ENCODE measurements around the gene ZNF174. TPM values are rescaled to one million over a fixed set of nuclear protein-coding genes. Genes with fewer than 3 reads are reported as not detected.
A peak's percentile ranks its signal among the peaks of the same experiment; 100 is the strongest.

Gene ZNF174
- polyA plus RNA-seq (ENCODE audit: insufficient read depth in 1 of 5, insufficient read length in 5 of 5, low replicate concordance in 1 of 5), result 10 to 100 TPM; 11.2 to 16.0 (median 12.9) TPM
- long read RNA-seq, donor 1, transcript ZNF174-201 (3 exons, 2,260 nt), result major isoform, 5 of 11 reads
- long read RNA-seq, donor 1, partial matches to known transcripts, result 5 of 11 reads
- long read RNA-seq, donor 1, other reads (novel, unspliced or antisense), result 0 of 11 reads
- long read RNA-seq, donor 2, partial matches to known transcripts, result 0 of 5 reads
- long read RNA-seq, donor 2, other reads (novel, unspliced or antisense), result 0 of 5 reads
- long read RNA-seq, donor 3, partial matches to known transcripts, result 0 of 1 reads
- long read RNA-seq, donor 3, other reads (novel, unspliced or antisense), result 0 of 1 reads
- long read RNA-seq, donor 4, partial matches to known transcripts, result 0 of 5 reads
- long read RNA-seq, donor 4, other reads (novel, unspliced or antisense), result 0 of 5 reads
- long read RNA-seq, donor 5, partial matches to known transcripts, result 0 of 7 reads
- long read RNA-seq, donor 5, other reads (novel, unspliced or antisense), result 0 of 7 reads
- long read RNA-seq, donor 6, transcript ZNF174-201 (3 exons, 2,260 nt), result major isoform, 6 of 9 reads
- long read RNA-seq, donor 6, partial matches to known transcripts, result 0 of 9 reads
- long read RNA-seq, donor 6, other reads (novel, unspliced or antisense), result 0 of 9 reads
- long read RNA-seq, donor 7, partial matches to known transcripts, result 0 of 5 reads
- long read RNA-seq, donor 7, other reads (novel, unspliced or antisense), result 0 of 5 reads
- long read RNA-seq, donor 8, partial matches to known transcripts, result 0 of 2 reads
- long read RNA-seq, donor 8, other reads (novel, unspliced or antisense), result 0 of 2 reads

DNA sequence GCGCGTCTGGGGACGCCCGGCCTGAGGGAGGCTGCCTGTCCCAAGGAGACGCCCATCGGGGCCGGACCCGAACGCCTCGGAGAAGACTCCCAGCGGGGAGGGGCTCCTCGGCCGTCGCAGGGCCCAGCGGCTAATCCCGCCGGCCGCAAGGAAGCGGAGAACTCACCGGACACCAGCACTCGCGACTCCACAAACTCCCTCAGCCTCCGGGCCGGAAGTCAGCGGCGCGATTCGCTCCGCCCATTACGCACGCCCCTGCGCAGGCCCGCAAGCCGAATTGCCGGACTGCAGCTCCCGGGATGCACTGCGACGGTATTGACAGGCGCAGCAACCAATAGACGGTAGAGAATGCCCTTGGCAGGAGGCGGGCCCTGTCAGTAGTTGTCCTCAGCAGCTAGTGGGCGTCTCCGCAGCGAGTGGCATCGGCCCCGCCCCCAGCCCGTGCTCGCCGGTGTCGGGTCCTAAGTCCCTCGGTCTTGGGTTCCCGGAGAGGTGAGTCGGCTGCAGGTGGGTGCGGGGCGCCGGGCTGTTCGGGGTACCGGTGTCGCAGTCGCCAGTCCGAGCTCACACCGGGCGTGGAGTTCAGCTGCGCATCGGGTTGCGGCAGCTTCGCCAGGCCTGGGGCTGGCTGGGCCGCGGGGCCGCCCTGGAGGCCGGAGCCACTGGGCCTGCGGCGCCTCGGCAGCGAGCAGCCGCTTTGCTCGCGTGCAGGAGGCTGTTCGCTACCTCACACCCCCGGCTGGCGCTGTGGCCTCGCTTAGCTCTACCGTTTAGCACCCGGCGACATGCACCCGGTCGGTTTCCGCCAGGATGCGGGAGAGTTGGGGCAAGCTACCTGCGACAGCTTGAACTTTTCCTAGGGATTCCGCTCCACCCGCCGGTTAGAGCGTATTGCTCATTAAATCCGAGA lies at the start of gene ZNF174, which contains the start of gene ZSCAN32:
Gene ZNF174, plus strand, starts transcription at position 437 of the 910 bp plus-strand sequence. CDS start 790 bp downstream, outside the sequence.
Gene ZSCAN32, minus strand, starts transcription at position 226 of the 910 bp plus-strand sequence. CDS start 3,447 bp downstream, outside the sequence.
- DNase-seq, result peak; percentile 98 to 99

DNA sequence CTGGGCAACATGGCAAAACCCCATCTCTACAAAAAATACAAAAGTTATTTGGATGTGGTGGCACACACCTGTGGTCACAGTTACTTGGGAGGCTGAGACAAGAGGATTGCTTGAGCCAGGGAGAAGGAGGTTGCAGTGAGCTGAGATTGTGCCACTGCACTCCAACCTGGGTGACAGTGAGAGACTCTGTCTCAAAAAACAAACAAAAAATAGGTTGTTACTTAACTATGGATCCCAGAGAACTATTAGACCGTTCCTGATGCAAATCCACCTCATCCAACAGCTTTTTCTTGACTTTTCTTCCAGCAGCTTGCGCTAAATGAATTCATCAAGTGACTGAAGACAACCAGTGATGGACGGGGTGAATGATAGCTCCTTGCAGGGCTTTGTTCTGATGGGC lies 45.4 kb upstream of the ZNF174 start, which contains the start of gene OR2C1:
Gene OR2C1, plus strand, starts transcription at position 301 of the 400 bp plus-strand sequence. Its CDS starts 52 bp downstream, at position 353.
- no peak for DNase-seq

GRCh38 chr16:3356118-3356517 lies 44.9 kb upstream of the ZNF174 start:
- DNase-seq, result no peak

- DNase-seq, result no peak
These were observed 42.1 kb upstream of the ZNF174 start for GRCh38 chr16:3358871-3359270.

DNA sequence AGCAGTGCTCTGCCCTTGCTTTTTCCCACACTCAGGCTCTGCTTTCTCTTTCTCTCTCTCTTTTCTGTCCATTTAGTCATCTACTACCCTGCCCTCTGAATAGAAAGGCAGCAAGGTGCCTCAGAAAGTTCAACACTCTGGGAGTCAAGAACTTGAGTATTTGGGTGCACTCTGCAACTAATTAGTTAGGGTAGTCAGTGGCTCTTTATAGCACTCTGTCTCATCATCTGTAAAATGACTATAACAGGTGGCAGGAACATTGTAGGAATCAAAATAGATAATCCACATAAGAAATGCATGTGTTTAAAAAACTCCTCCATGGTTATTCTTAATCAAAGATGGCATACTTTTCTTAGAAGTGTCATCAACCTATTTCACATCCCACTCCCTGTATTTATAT lies 38.1 kb upstream of the ZNF174 start:
- DNase-seq, result no peak

DNA sequence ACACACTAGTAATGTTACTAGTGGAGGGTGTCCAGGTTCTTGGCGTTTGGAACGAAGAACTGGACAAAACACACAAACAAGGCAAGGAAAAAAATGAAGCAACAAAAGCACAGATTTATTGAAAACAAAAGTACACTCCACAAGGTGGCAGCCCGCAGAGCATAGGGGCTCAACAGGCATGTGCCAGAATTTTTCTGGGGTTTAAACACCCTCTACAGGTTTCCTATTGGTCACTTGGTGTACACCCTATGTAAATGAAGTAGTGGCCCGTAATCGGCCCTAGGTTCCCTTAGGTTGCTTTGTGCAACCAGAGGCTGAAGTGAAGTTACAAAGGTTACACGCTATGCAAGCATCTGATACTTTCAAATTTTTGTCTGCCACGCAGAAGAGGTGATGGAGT lies 37.2 kb upstream of the ZNF174 start:
- no peak for DNase-seq

GRCh38 chr16:3364774-3365427 lies 36.1 kb upstream of the ZNF174 start:
- peak; percentile 79 to 83 for DNase-seq

DNA sequence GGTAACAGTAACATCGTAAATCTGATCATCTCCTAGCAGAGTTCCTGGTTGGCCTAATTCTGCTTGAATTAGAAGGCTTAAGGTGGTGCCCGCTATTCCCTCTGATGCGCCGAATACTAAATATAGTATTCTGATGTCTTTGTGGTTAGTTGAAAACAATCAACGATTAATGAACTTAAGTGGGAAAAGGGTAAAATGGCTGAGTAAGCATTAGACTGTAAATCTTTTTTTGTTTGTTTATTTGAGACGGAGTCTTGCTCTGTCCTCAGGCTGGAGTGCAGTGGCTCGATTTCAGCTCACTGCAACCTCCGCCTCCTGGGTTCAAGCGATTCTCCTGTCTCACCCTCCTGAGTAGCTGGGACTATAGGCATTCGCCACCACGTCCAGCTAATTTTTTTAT lies 31.9 kb upstream of the ZNF174 start:
- no peak for DNase-seq

- no peak for DNase-seq
These were observed 25.3 kb upstream of the ZNF174 start for GRCh38 chr16:3375680-3376079.

DNA sequence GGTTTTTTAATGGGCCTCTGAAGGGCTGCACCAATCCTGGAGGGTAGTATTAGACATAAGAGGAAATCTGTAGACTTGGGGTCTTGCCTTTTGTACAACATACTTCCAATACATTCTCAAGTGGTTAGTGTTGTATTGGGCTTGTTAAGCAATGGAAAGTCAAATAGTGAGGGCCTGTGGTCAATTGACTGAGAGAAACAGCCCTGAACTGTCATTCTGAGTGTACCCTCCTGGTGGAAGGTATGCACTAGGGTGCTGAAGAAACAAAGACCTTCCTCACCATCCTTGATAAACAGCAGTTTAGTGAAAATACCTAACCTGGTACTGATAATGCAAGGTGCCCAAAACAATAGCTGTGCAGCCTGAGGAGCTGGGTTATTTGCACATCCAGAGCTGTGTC lies 23.1 kb upstream of the ZNF174 start:
- no peak for DNase-seq

DNA sequence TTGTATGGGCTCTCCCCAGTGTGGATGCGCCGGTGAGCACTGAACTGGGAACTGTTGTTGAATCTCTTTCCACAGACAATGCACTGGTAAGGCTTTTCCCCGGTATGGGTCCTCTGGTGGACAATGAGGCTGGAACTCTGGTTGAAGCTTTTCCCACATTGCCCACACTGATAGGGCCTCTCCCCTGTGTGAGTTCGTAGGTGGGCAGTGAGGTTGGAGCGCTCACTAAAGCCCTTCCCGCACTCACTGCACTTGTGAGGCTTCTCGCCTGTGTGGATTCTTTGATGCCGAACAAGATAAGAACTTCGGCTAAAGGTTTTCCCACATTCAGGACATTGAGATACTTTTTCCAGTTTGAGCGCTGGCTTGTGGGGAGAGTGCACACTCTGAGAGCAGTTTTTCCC lies 18.0 kb upstream of the ZNF174 start:
- DNase-seq, result no peak

GRCh38 chr16:3388325-3388724 lies 12.7 kb upstream of the ZNF174 start:
- DNase-seq, result no peak

GRCh38 chr16:3389663-3390338 lies 11.2 kb upstream of the ZNF174 start:
- no peak for DNase-seq

DNA sequence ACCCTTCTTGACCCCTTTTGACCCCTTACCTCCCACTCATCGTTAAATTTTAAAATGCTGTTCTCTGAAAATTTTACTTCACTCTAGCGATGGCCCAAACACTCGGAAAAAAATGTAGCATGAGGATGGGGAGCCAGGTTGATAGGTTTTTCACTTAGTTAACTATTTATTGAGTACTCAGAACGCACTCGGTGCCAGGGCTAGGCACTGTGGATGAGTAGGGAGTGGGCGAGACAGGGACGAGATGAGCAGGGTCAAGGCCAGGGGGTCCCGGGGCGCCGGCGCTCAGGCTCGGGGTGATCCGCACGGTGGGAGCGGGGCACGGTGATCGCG lies 603 bp upstream of the ZNF174 start:
- no peak for DNase-seq

DNA sequence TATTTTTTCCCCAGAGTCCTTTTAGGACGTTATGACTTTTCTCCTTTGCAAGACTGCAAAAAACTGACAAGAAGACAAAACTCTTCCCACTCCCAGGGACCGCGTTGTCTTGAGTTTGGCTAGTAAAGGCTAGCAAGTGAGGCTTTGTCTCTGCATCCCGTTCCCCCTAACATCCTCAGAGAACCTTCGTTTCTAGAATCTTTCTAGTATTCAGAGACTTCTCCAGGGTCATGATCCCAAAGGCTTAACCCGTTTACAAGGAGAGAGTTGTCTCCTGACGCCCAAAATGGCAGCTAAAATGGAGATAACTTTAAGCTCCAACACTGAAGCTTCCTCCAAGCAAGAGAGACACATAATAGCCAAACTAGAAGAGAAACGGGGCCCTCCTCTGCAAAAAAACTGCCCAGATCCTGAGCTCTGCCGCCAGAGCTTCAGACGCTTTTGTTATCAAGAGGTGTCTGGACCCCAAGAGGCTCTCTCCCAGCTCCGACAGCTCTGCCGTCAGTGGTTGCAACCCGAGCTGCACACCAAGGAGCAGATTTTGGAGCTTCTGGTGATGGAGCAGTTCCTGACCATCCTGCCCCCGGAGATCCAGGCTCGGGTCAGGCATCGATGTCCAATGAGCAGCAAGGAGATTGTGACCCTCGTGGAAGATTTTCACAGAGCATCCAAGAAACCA lies 843 bp downstream of the ZNF174 start:
- no peak for DNase-seq

- DNase-seq, result no peak
These were observed 7.7 kb downstream of the ZNF174 start for GRCh38 chr16:3408561-3409197.

DNA sequence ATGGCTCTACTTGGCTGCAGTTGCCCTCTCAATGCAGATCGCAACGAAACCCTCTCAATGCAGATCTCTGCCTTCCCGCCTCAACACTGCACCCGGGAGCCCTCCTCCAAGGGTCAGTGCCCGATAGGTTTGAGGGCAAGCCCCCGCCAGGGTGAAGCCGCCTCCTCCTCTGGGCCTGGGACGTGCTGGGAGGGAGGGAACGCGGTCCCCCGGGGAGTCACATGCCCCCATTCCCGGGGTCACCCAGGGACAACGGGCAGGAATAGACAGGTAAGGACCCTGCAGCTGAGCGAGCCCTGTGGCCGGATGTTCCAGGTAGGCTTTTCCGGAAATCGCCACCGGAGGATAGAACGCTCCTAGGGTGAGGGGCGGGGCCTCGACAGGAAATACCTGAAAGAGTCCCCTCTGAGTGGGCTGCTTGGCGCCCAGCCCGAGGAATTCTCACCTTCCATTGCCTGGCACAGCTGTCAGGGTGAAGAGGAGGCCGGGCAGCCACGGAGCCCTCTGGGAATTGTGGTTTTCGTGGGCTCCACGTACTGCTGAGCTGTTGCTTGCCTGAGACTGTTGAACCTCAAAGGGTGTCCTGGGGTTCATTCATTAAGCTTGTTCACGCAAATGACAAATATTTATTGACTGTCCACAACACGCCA lies 12.8 kb downstream of the ZNF174 start:
- DNase-seq, result no peak

DNA sequence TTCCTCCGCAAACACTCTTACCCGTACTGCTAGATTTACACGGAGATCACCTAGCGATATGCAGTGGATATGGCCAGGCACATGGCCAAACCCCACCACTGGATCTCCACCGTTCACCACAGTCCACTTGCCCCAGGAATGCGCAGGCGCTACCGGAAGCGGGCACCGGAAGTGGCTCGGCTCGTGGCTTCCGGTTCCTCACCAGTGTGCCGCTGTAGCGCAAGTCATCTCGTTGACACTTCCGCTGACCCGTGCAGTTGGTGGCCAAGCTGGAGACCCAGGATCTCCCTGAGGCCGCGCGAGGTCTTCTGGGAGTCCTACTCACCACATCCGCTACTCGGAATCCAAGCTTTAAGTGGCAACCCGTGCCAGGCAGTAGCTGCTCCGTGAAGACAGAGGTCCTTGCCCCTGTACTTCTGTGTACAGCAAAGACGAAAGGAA lies 30.8 kb downstream of the ZNF174 start:
- peak in 1 of 2 donors; percentile 7 for DNase-seq

GRCh38 chr16:3434373-3434772 lies 33.4 kb downstream of the ZNF174 start:
- DNase-seq, result no peak
